Ishikawa (cell line): ENCODE measurements around the gene DOK3.

Source experiments
- CEBPB ChIP-seq: IDR thresholded peaks from 2 replicates; pipeline ENCODE4 v1.6.1; 2012
- CREB1 ChIP-seq: IDR thresholded peaks from 2 replicates; pipeline ENCODE4 v1.6.1; 2012; ENCODE audit warnings: low read depth
- EGR1 ChIP-seq: IDR thresholded peaks from 2 replicates; pipeline ENCODE4 v1.6.1; 2012
- EP300 ChIP-seq: IDR thresholded peaks from 2 replicates; pipeline ENCODE4 v1.6.1; 2012; ENCODE audit warnings: borderline replicate concordance
- FOXM1 ChIP-seq: IDR thresholded peaks from 2 replicates; pipeline ENCODE4 v1.6.1; 2012; ENCODE audit warnings: low read depth, borderline replicate concordance
- MAX ChIP-seq: IDR thresholded peaks from 2 replicates; pipeline ENCODE4 v1.6.1; 2012
- NFIC ChIP-seq: IDR thresholded peaks from 2 replicates; pipeline ENCODE4 v1.6.1; 2012
- RAD21 ChIP-seq: IDR thresholded peaks from 2 replicates; pipeline ENCODE4 v1.6.1; 2012; ENCODE audit warnings: low read depth
- REST ChIP-seq: IDR thresholded peaks from 2 replicates; pipeline ENCODE4 v1.6.1; 2012; ENCODE audit warnings: low read depth, mild to moderate bottlenecking
- TAF1 ChIP-seq: IDR thresholded peaks from 2 replicates; pipeline ENCODE4 v1.6.1; 2012; ENCODE audit warnings: low read depth, mild to moderate bottlenecking
- TCF12 ChIP-seq: IDR thresholded peaks from 2 replicates; pipeline ENCODE4 v1.6.1; 2012; ENCODE audit warnings: low read depth
- TEAD4 ChIP-seq: IDR thresholded peaks from 2 replicates; pipeline ENCODE4 v1.6.1; 2012
- USF1 ChIP-seq: IDR thresholded peaks from 2 replicates; pipeline ENCODE4 v1.6.1; 2012
- YY1 ChIP-seq: IDR thresholded peaks from 2 replicates; pipeline ENCODE4 v1.6.1; 2012; ENCODE audit warnings: low read depth

GRCh38 chr5:177526191-177526590 is 16.6 kb upstream of the DOK3 start:
- no peak for TF ChIP-seq EGR1
- TF ChIP-seq MAX: no peak
- TF ChIP-seq TCF12: no peak
- no peak for TF ChIP-seq CEBPB
- no peak for TF ChIP-seq CREB1
- TF ChIP-seq RAD21: no peak
- TF ChIP-seq EP300: no peak
- TF ChIP-seq REST: no peak
- TF ChIP-seq TAF1: no peak
- no peak for TF ChIP-seq YY1
- TF ChIP-seq TEAD4: no peak
- no peak for TF ChIP-seq NFIC
- TF ChIP-seq USF1: no peak
- TF ChIP-seq FOXM1: no peak
